Esophagus squamous epithelium (tissue), 5 donors: ENCODE measurements around the gene FIGLA. TPM values are rescaled to one million over a fixed set of nuclear protein-coding genes. Genes with fewer than 3 reads are reported as not detected.
"Not testable (repeated sequence)": the region's sequence is repeated elsewhere in the genome, so short reads cannot be mapped to it uniquely, and the experiment has no call there.

Source experiments
- DNase-seq: peaks from one replicate; lab custom pipeline; 2025; lab: John Stamatoyannopoulos, UW
- H3K27ac ChIP-seq, 4 donors: fragments of 200-600 bp; sonication (generic); one replicate each; pipeline ENCODE4 v1.5.1; 2016 to 2019; ENCODE audit warnings: mild to moderate bottlenecking in 1 of 4
- H3K27me3 ChIP-seq, 4 donors: fragments of 200-600 bp; sonication (generic); 1 replicate in 3 of 4; 2 replicates in 1 of 4; pipeline versions ENCODE4 v1.5.1 to v1.6.0; 2017 to 2021; ENCODE audit warnings: antibody characterized with exemption in 1 of 4
- H3K36me3 ChIP-seq, 3 donors: fragments of 200-600 bp; sonication (generic); one replicate each; pipeline ENCODE4 v1.5.1; 2016 to 2019
- H3K4me1 ChIP-seq, 3 donors: fragments of 200-600 bp; sonication (generic); one replicate each; pipeline ENCODE4 v1.5.1; 2017 to 2019
- H3K4me3 ChIP-seq, 4 donors: fragments of 200-600 bp; sonication (generic); 1 replicate in 3 of 4; 2 replicates in 1 of 4; pipeline ENCODE4 v1.5.1; 2016 to 2019; ENCODE audit warnings: mild to moderate bottlenecking in 2 of 4, moderate library complexity in 1 of 4
- H3K9me3 ChIP-seq, 3 donors: fragments of 200-600 bp; sonication (generic); one replicate each; pipeline ENCODE4 v1.5.1; 2016 to 2019
- POLR2A ChIP-seq, 4 donors: fragments of 450-650 bp; IDR thresholded peaks; one replicate each; pipeline ENCODE4 v1.6.1; 2017; ENCODE audit warnings: antibody characterized with exemption in 4 of 4, mild to moderate bottlenecking in 4 of 4, moderate library complexity in 3 of 4
- WGBS, 2 donors: methylation state at CpG; one replicate each; pipeline ENCODE4 v1.1.5; 2018; 5-methylcytosine and 5-hydroxymethylcytosine counted together
- intact Hi-C: fragments of 100-400 bp; cut with DNase I; formaldehyde crosslinking; loops from one replicate; pipeline ENCODE4 v1.15.0; 2022
- total RNA-seq, 4 donors: library from RNA; depleted of rRNA; stranded (reverse); fragments of >200 nt; gene quantifications; one replicate each; pipeline ENCODE4 v1.1.0, GENCODE V29; 2016
- TF ChIP-seq, protein P1 (sequence below), 6 experiments: fragments of 450-650 bp in 4 of 6; fragments of 200-600 bp in 2 of 6; sonication (generic) in 2 of 6; IDR thresholded peaks; one replicate each; pipeline ENCODE4 v1.5.1; 2016 to 2019; ENCODE audit warnings: antibody characterized with exemption in 6 of 6, mild to moderate bottlenecking in 4 of 6, moderate library complexity in 4 of 6
- donor health status: DM: yes; HTN: yes; CAD: no.

FIGLA gene
- total RNA-seq, 4 donors from 2014 or later = not detected

DNA sequence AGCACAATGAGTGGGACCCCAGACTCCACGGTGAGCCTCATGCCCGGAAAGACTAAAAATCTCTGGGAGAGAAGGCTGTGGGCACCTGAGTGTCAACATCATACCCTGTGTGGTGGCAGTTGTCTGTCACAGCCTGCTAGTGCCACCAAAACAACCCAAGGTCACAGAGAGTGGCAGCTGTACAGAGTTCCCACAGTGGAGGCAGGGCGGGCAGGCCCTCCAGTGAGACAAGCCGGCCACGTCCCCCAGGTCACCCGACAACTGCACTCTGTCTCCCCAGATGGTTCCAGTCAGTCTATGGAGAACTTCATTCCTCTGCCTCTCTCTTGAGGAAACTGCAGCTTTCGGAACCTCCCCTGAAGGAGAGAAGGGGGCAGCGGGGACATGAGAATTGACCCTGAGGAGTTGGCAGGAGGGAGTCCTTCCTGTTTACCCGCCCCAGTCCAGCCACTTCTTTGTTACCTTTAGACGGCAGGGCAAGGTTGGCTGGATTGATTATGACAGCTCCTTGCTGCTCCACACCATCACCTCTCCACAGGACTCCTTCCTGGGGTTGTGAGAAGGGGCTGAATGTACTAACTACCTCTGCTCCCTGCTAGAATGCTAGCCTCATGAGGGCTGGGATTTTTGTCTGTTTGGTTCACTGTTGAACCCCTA is 11.3 kb upstream of the FIGLA start:
- no peak for DNase-seq
- Histone ChIP-seq H3K4me3 (no peak overlapping the region), H3K27me3 (peaks cover 0 to 26% (median 0%) of the 10 kb centered on the region in 4 donors), H3K36me3 (no peaks in the 10 kb centered on the region), H3K4me1 (no peaks in the 10 kb centered on the region), H3K9me3 (no peaks in the 10 kb centered on the region), H3K27ac (no peak overlapping the region)
- intact Hi-C loops = no loop called here
- WGBS, 2 donors = 64 to 74% methylated on average over 5 of the region's 10 CpGs
- no peak for TF ChIP-seq POLR2A (IDR thresholded peaks at IDR 0.05)
- TF ChIP-seq, protein P1, sequence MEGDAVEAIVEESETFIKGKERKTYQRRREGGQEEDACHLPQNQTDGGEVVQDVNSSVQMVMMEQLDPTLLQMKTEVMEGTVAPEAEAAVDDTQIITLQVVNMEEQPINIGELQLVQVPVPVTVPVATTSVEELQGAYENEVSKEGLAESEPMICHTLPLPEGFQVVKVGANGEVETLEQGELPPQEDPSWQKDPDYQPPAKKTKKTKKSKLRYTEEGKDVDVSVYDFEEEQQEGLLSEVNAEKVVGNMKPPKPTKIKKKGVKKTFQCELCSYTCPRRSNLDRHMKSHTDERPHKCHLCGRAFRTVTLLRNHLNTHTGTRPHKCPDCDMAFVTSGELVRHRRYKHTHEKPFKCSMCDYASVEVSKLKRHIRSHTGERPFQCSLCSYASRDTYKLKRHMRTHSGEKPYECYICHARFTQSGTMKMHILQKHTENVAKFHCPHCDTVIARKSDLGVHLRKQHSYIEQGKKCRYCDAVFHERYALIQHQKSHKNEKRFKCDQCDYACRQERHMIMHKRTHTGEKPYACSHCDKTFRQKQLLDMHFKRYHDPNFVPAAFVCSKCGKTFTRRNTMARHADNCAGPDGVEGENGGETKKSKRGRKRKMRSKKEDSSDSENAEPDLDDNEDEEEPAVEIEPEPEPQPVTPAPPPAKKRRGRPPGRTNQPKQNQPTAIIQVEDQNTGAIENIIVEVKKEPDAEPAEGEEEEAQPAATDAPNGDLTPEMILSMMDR (IDR thresholded peaks at IDR 0.05) = no peak

DNA sequence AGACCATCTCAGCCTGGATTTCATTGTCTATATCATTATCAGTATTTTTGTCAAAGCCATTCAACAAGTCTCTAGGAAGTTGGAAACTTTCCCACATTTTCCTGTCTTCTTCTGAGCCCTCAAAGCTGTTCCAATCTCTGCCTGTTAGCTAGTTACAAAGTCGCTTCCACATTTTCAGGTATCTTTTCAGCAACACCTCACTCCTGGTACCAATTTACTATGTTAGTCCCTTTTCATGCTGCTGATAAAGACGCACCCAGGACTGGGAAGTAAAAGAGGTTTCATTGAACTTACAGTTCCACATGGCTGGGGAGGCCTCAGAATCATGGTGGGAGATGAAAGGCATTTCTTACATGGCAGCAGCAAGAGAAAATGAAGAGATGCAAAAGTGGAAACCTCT is 9.3 kb upstream of the FIGLA start:
- intact Hi-C loops = no loop called here
- no peaks in the 10 kb centered on the region for H3K9me3 ChIP-seq
- no peak overlapping the region for H3K27ac ChIP-seq
- H3K4me3 ChIP-seq = no peak overlapping the region
- H3K27me3 ChIP-seq = peaks cover 0 to 36% (median 0%) of the 10 kb centered on the region in 4 donors
- WGBS, 2 donors = 64 to 86% methylated on average over 1 to 2 of the region's 2 CpGs
- no peak for DNase-seq
- H3K4me1 ChIP-seq = no peaks in the 10 kb centered on the region
- no peaks in the 10 kb centered on the region for H3K36me3 ChIP-seq
- TF ChIP-seq, protein P1 (IDR thresholded peaks at IDR 0.05) = no peak
- TF ChIP-seq POLR2A (IDR thresholded peaks at IDR 0.05) = no peak

DNA sequence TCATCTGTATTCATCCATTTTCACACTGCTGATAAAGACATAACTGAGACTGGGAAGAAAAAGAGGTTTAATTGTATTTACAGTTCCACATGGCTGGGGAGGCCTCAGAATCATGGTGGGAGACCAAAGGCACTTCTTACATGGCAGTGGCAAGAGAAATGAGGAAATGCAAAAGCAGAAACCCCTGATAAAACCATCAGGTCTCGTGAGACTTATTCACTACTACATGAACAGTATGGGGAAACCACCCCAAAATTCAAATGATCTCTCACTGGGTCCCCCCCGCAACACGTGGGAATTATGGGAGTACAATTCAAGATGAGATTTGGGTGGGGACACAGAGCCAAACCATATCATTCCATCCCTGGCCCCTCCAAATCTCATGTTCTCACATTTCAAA is 7.6 kb upstream of the FIGLA start:
- H3K27me3 ChIP-seq = peaks cover 0 to 53% (median 0%) of the 10 kb centered on the region in 4 donors
- H3K4me3 ChIP-seq, H3K27ac ChIP-seq, intact Hi-C loops, DNase-seq, H3K36me3 ChIP-seq, H3K9me3 ChIP-seq, H3K4me1 ChIP-seq: not testable (repeated sequence)
- 58 to 72% methylated on average over 3 of the region's 3 CpGs for WGBS, 2 donors

DNA sequence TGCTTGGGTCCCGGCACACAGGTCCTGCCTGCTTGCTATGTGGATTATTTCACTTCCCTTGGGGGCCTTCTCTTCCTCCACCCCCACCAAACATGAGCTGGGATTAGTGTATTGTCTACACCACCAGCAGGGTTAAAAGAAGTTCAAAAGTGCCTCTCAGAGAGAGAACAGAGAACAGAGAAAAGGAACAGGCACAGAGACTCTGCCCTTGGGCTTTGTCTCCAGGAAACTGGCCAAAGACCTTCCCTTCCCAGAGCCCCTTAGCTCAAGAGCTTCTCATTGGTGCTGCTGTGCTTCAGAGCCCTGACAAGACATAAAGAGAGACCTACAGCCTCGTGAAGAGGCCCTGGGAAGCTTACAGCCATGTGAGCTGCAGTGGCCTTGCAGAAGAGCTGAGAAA is 7.1 kb upstream of the FIGLA start:
- TF ChIP-seq, protein P1 (IDR thresholded peaks at IDR 0.05) = no peak
- no peak for TF ChIP-seq POLR2A (IDR thresholded peaks at IDR 0.05)
- 39 to 42% methylated on average over 2 of the region's 2 CpGs for WGBS, 2 donors
- intact Hi-C loops = no loop called here

DNA sequence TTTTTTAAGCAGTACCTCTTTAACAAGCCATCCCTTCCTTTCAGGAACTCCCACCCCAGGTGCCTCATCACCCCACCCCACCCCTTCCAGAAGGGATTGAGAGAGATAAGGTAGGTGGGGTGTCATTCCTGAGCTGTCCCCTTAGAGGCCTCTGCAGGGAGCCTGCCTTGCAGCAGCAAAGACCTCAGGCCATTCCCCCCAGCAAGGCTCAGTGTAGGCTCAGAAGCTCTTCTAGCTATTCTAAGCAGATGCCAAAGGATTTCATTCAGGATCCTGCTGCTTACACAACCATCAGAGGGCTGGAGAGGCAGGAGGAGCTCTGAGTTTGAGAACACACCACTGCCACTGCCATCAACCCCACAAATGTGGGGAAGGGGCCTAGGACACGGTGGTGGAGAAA is 5.8 kb upstream of the FIGLA start:
- no peaks in the 10 kb centered on the region for H3K36me3 ChIP-seq
- intact Hi-C loops = no loop called here
- no peaks in the 10 kb centered on the region for H3K4me1 ChIP-seq
- TF ChIP-seq, protein P1 (IDR thresholded peaks at IDR 0.05) = no peak
- no peak for TF ChIP-seq POLR2A (IDR thresholded peaks at IDR 0.05)
- 33% methylated on average over 1 of the region's 1 CpG; no CpG with 5 or more reads in 1 of the 2 donors for WGBS, 2 donors
- no peaks in the 10 kb centered on the region for H3K9me3 ChIP-seq
- peaks cover 0 to 62% (median 2%) of the 10 kb centered on the region in 4 donors for H3K27me3 ChIP-seq
- H3K27ac ChIP-seq = no peak overlapping the region
- H3K4me3 ChIP-seq = no peak overlapping the region
- DNase-seq = no peak

More for the DNA sequence above, 7.1 kb upstream of the FIGLA start:
- H3K36me3 ChIP-seq = no peaks in the 10 kb centered on the region
- H3K27me3 ChIP-seq = peaks cover 0 to 56% (median 0%) of the 10 kb centered on the region in 4 donors
- H3K27ac ChIP-seq = no peak overlapping the region
- H3K4me1 ChIP-seq = no peaks in the 10 kb centered on the region
- DNase-seq = no peak
- no peak overlapping the region for H3K4me3 ChIP-seq
- H3K9me3 ChIP-seq = no peaks in the 10 kb centered on the region
